Gastrocnemius medialis (tissue), 4 donors: Measurements from ENCODE around the gene SPG7. TPM values are rescaled to one million over a fixed set of nuclear protein-coding genes. Genes with fewer than 3 reads are reported as not detected.

Experiments
- ATAC-seq, 2 donors: fragments of 150-250 bp; one replicate each; pipeline ENCODE4 v1.9.1; 2016
- DNase-seq, 2 donors: peaks; one replicate each; pipeline ENCODE4 v3.0.0-alpha.2; 2019
- H3K27ac ChIP-seq, 4 donors: fragments of 200-600 bp; sonication (generic); 1 replicate in 1 of 4; 2 replicates in 3 of 4; pipeline ENCODE4 v1.5.1; 2016 to 2018; ENCODE audit warnings: mild to moderate bottlenecking in 2 of 4, moderate library complexity in 1 of 4
- H3K27me3 ChIP-seq, 3 donors: fragments of 200-600 bp; sonication (generic) in 2 of 3; 1 replicate in 1 of 3; 2 replicates in 2 of 3; pipeline versions ENCODE4 v1.5.1 to v1.6.0; 2016 to 2019; ENCODE audit warnings: mild to moderate bottlenecking in 1 of 3, moderate library complexity in 1 of 3
- H3K36me3 ChIP-seq, 2 donors: fragments of 200-600 bp; sonication (generic) in 1 of 2; one replicate each; pipeline ENCODE4 v1.5.1; 2017 to 2018
- H3K4me1 ChIP-seq, 2 donors: fragments of 200-600 bp; sonication (generic) in 1 of 2; one replicate each; pipeline ENCODE4 v1.5.1; 2016 to 2017; ENCODE audit warnings: mild to moderate bottlenecking in 2 of 2
- H3K4me3 ChIP-seq, 4 donors: fragments of 200-600 bp; sonication (generic) in 3 of 4; 1 replicate in 1 of 4; 2 replicates in 3 of 4; pipeline ENCODE4 v1.5.1; 2016 to 2019; ENCODE audit warnings: mild to moderate bottlenecking in 2 of 4
- H3K9me3 ChIP-seq, 3 donors: fragments of 200-600 bp; sonication (generic) in 2 of 3; 1 replicate in 1 of 3; 2 replicates in 2 of 3; pipeline ENCODE4 v1.5.1; 2016 to 2019
- CTCF ChIP-seq, 5 experiments: fragments of 450-650 bp in 3 of 5; fragments of 200-600 bp in 2 of 5; sonication (generic) in 2 of 5; IDR thresholded peaks in 4 of 5; conservative IDR thresholded peaks in 1 of 5; 1 replicate in 4 of 5; 2 replicates in 1 of 5; pipeline ENCODE4 v1.5.1; 2016 to 2019; ENCODE audit warnings: antibody characterized with exemption in 5 of 5, mild to moderate bottlenecking in 3 of 5, moderate library complexity in 3 of 5
- POLR2A ChIP-seq, 2 donors: fragments of 450-650 bp; IDR thresholded peaks; one replicate each; pipeline ENCODE4 v1.6.1; 2017; ENCODE audit warnings: antibody characterized with exemption in 2 of 2, mild to moderate bottlenecking in 2 of 2, moderate library complexity in 2 of 2
- in situ Hi-C, 4 donors: fragments of 200-750 bp; cut with MboI; loops; one replicate each; pipeline versions ENCODE4 v1.15.0 to v1.8.0; 2017; ENCODE audit warnings: low sequenced_read_pairs in 4 of 4
- intact Hi-C: fragments of 100-400 bp; cut with DNase I; formaldehyde crosslinking; loops from one replicate; pipeline ENCODE4 v1.15.1; 2023; ENCODE audit warnings: low total_unique reads
- total RNA-seq, 4 donors: library from RNA; depleted of rRNA; stranded (reverse); fragments of >200 nt; gene quantifications; one replicate each; pipeline versions ENCODE4 v1.1.0 to v1.2.3, GENCODE V29; 2016

Gene SPG7
- total RNA-seq, 4 donors from 2014 or later, result 67.7 to 117 (median 100.0) TPM

GRCh38 chr16:89489898-89490438 is 18.2 kb upstream of the SPG7 start:
- no peak for DNase-seq
- in situ Hi-C loops, result no loop called here
- intact Hi-C loops, result loop anchor here (1.0 to 5.0 kb wide), 5 partner anchors 18 to 189 kb away; partner anchors contain the start of genes RPL13 and SPG7

GRCh38 chr16:89490439-89491237 is 17.6 kb upstream of the SPG7 start, which contains the start of gene ANKRD11:
Gene ANKRD11, minus strand, starts transcription at chr16:89490561. Its CDS starts 173,542 bp downstream, at chr16:89317019.
- Histone ChIP-seq H3K4me1 (peaks cover 37 to 52% of the 10 kb centered on the region in 2 donors), H3K27me3 (no peaks in the 10 kb centered on the region), H3K27ac (peak within 1 kb of the TSS; percentile 96 to 100 (median 98)), H3K9me3 (no peaks in the 10 kb centered on the region), H3K36me3 (no peaks in the 10 kb centered on the region), H3K4me3 (peak within 1 kb of the TSS; percentile 76 to 96 (median 86))
- intact Hi-C loops (loop anchor here (1.0 to 5.0 kb wide), 4 partner anchors 18 to 190 kb away; partner anchors contain the start of genes RPL13 and SPG7), in situ Hi-C loops (no loop called here)
- DNase-seq (peak; percentile 100), ATAC-seq (peak; percentile 91 to 93)
- no peak for TF ChIP-seq CTCF (IDR thresholded peaks at IDR 0.05 in 4 of 5, conservative IDR thresholded peaks at IDR 0.05 in 1 of 5)
- TF ChIP-seq POLR2A (IDR thresholded peaks at IDR 0.05), result peak; percentile 96 to 98

More at GRCh38 chr16:89489898-89490438, 18.2 kb upstream of the SPG7 start:
- TF ChIP-seq POLR2A (IDR thresholded peaks at IDR 0.05), result no peak
- no peak for TF ChIP-seq CTCF (IDR thresholded peaks at IDR 0.05 in 4 of 5, conservative IDR thresholded peaks at IDR 0.05 in 1 of 5)
- no peaks in the 10 kb centered on the region for H3K9me3 ChIP-seq
- H3K27me3 ChIP-seq, result no peaks in the 10 kb centered on the region
- ATAC-seq, result peak in 1 of 2 donors; percentile 1
- no peaks in the 10 kb centered on the region for H3K36me3 ChIP-seq
- peak overlapping the region; percentile 69 to 74 (median 69) for H3K4me3 ChIP-seq
- peak overlapping the region; percentile 95 to 96 (median 96) for H3K27ac ChIP-seq
- H3K4me1 ChIP-seq, result peaks cover 44 to 59% of the 10 kb centered on the region in 2 donors

DNA sequence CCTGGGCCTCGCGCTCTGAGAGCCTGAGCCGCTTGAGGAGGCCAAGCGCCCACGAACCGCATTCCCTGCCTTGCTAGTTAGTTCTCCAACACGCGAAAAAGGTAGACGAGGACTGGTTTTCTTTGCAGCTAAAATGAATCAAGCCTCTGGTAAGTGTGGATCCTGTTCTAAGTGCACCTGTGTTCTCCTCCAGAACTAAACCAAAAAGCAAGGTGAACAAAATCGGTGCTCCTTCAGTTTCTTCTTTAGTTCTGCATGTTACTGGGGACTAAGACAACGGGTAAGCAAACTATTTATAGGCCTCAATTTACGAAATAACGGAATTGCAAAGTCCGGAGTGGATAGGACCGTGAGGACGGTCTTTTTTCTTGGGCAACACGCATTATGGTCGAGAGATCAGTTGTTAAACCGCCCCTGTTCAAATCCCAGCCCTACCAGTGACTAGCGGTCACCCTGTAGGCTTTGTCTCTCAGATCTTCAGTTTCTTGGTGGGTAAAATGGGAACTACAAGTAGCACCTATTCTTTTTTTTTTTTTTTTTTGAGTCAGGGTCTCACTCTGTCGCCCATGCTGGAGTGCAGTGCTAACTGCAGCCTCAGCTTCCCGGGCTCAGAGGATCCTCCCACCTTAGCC is 16.8 kb upstream of the SPG7 start:
- peak overlapping the region; percentile 89 to 100 (median 98) for H3K27ac ChIP-seq

More for the DNA sequence above, 16.8 kb upstream of the SPG7 start:
- Histone ChIP-seq H3K4me3 (peak overlapping the region; percentile 76 to 96 (median 86)), H3K27me3 (no peaks in the 10 kb centered on the region), H3K36me3 (no peaks in the 10 kb centered on the region), H3K4me1 (peaks cover 30 to 45% of the 10 kb centered on the region in 2 donors), H3K9me3 (no peaks in the 10 kb centered on the region)
- in situ Hi-C loops, result no loop called here
- ATAC-seq (peak; percentile 26 to 47), DNase-seq (peak in 1 of 2 donors; percentile 41)
- TF ChIP-seq CTCF (IDR thresholded peaks at IDR 0.05 in 4 of 5, conservative IDR thresholded peaks at IDR 0.05 in 1 of 5) (peak in 4 of 5 experiments; percentile 27 to 35 (median 33)), POLR2A (IDR thresholded peaks at IDR 0.05) (no peak)
- intact Hi-C loops, result loop anchor here (2.0 to 5.0 kb wide), 2 partner anchors 71 to 191 kb away; partner anchors contain the start of gene RPL13
